NT2/D1 (cell line): ENCODE measurements around the gene TUBB1.

ENCODE experiments used
- SUZ12 ChIP-seq: IDR thresholded peaks from 2 replicates; pipeline ENCODE4 v1.6.1; 2011; ENCODE audit not compliant: insufficient read length, insufficient read depth; ENCODE audit errors: extremely low read depth
- YY1 ChIP-seq: IDR thresholded peaks from 2 replicates; pipeline ENCODE4 v1.6.1; 2011; ENCODE audit not compliant: insufficient read length, insufficient read depth
- ZNF274 ChIP-seq: IDR thresholded peaks from 2 replicates; pipeline ENCODE4 v1.6.1; 2011; ENCODE audit warnings: mild to moderate bottlenecking, low read depth, low read length

DNA sequence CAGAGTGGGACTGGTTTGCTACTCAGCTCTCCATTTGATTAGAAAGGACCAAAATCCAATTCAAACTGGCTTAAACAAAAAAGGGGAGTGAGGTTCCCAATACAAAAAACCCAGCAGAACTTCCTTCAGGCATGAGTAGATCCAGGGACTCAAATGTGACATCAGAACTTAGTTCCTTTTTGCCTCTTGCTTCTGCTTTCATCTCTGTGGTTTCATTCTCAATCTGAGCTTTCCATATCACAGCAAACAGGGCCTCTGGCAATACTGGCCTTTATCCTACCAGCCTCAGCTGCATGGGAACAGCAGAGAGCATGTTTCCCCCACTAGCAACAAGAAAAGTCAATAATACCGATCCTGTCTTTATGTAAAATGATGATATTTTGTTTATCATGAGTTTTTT, 52.0 kb downstream of the TUBB1 start:
- TF ChIP-seq SUZ12, result no peak
- no peak for TF ChIP-seq ZNF274
- TF ChIP-seq YY1, result no peak
